ENCODE results near the gene KHDC3L. TPM values are rescaled to one million over a fixed set of nuclear protein-coding genes. Genes with fewer than 3 reads are reported as not detected.

The KHDC3L gene
- total and polyA plus RNA-seq, 2 of the 4 experiments (the other 2 are of a cell fraction): not detected

DNA sequence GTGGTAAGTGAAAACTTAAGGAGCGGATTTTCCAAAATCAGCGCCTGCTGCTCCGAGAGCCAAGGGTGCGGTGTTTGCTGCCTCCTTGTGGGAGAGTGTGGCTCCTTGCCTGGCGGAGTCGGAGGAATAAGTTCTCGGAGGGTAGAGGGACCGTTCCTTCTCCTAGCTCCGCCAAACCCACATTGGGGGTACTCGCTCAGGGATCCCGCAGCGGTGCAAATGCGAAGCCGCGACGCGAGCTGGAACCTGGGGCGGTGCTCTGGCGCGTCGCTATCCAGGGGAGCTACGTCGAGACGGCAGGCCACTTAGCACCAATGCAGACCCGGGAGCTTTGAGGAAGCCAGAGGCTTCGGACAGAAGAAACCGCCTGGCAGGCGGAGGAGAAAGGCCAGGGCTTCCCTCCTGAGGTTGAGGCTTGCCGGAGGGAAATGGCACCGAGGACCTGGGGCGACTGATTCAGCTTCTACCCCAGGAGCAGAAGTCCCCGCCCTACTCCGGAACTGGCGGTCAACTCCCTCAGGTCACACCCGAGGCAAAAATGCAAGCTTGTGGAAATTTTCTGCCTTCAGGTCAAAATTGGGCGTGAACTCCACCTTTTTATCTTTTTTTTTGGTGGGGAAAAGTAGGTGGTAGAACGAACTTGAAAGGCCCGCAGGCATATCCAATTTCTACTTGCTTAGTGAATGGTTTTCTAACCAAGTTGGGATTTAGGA, 26.5 kb downstream of the KHDC3L start:
- Histone ChIP-seq H3K14ac (replicated peaks; ENCODE audit: low read depth, low read length) (peak overlapping the region; percentile 84), H2BK5ac (ENCODE audit: low read depth, low read length, poor library complexity, severe bottlenecking) (no peak overlapping the region), H2AK5ac (ENCODE audit: low read depth, low read length) (no peak overlapping the region), H2BK120ac (ENCODE audit: low read depth, low read length) (peak overlapping the region; percentile 52), H3K9me1 (ENCODE audit: insufficient read depth, low read length) (no peaks in the 10 kb centered on the region), H3K4me2 (ENCODE audit: low read depth, low read length) (peak overlapping the region; percentile 83), H2BK20ac (ENCODE audit: low read depth, low read length) (peak overlapping the region; percentile 42; the same call in 1 of the 2 replicates), H3K9me3 (ENCODE audit: control insufficient read depth, insufficient read depth, low read length) (no peaks in the 10 kb centered on the region), H3K27me3 (ENCODE audit: control insufficient read depth, insufficient read depth, low read length) (no peaks in the 10 kb centered on the region), H3K79me1 (ENCODE audit: low read depth in 1 of 2, low read length in 2 of 2) (no peaks in the 10 kb centered on the region), H3K4me1 (ENCODE audit: control insufficient read depth, insufficient read depth, low read length) (no peaks in the 10 kb centered on the region), H3K56ac (ENCODE audit: extremely low read depth, insufficient read depth, low read length) (no peak overlapping the region; the same call in 1 of the 2 replicates), H3K4me3 (ENCODE audit: insufficient read depth, low read depth, low read length) (peak overlapping the region; percentile 45), H3K36me3 (ENCODE audit: control insufficient read depth, insufficient read depth, low read length) (no peaks in the 10 kb centered on the region), H2AK9ac (replicated peaks; ENCODE audit: low read depth, low read length, poor library complexity) (no peak overlapping the region), H4K8ac (ENCODE audit: low read depth in 2 of 2, low read length in 2 of 2) (peak overlapping the region; percentile 47 to 78; a peak in 3 of 4 replicates), H4K91ac (ENCODE audit: insufficient read depth, low read depth, low read length) (peak overlapping the region; percentile 19), H3K23ac (ENCODE audit: low read depth, low read length) (peak overlapping the region; percentile 18; the same call in 1 of the 2 replicates), H3K4ac (ENCODE audit: low read depth, low read length) (peak overlapping the region; percentile 54; the same call in 1 of the 2 replicates), H3K18ac (ENCODE audit: low read depth, low read length) (no peak overlapping the region; the same call in 1 of the 2 replicates), H2AFZ (replicated peaks; ENCODE audit: low read length, poor library complexity) (peak overlapping the region; percentile 91), H3K9ac (ENCODE audit: low read depth, low read length) (peak overlapping the region; percentile 10), H3K27ac (ENCODE audit: insufficient read depth, low read length) (peak overlapping the region; percentile 30; the same call in 1 of the 2 replicates), H2BK15ac (ENCODE audit: low read depth, low read length) (peak overlapping the region; percentile 35; the same call in 1 of the 3 replicates), H4K20me1 (ENCODE audit: insufficient read depth, low read length) (no peaks in the 10 kb centered on the region), H4K5ac (ENCODE audit: low read depth, low read length) (peak overlapping the region; percentile 56; the same call in 1 of the 2 replicates)
- intact Hi-C loops (cut with micrococcal nuclease) (loop anchor here (1.0 to 5.0 kb wide), 3 partner anchors 21 to 104 kb away; partner anchors contain the start of gene CGAS), in situ Hi-C loops (cut with MboI; ENCODE audit: low sequenced_read_pairs) (no loop called here), dilution Hi-C loops (cut with HindIII; ENCODE audit: low sequenced_read_pairs, unreplicated experiment) (no loop called here)
- 3% methylated on average over 21 of the region's 38 CpGs; no CpG with 5 or more reads in 1 of the 2 experiments for WGBS, 2 experiments (ENCODE audit: extremely low coverage in 2 of 2, insufficient read length in 1 of 2)
- CTCF ChIA-PET: interaction anchor here (0.7 to 1.6 kb wide), 7 partner anchors 11 to 773 kb away, joined by 3 to 5 read pairs (median 4); no protein-coding TSS in a partner anchor
- POLR2A ChIA-PET (ENCODE audit: unreplicated experiment): no interaction called here
- BruUV-seq (replicated peaks): no TSS peak
- peak; percentile 92 for ATAC-seq (ENCODE audit: low read depth)
- TF ChIP-seq MAFK (IDR thresholded peaks at IDR 0.05; ENCODE audit: low read depth, low read length): peak; percentile 56
- peak; percentile 67 for TF ChIP-seq RAD21 (IDR thresholded peaks at IDR 0.05; ENCODE audit: low read length)
- TF ChIP-seq MAZ (IDR thresholded peaks at IDR 0.05; ENCODE audit: borderline replicate concordance, low read depth, low read length): no peak
- TF ChIP-seq BHLHE40 (IDR thresholded peaks at IDR 0.05; ENCODE audit: low read depth, low read length): no peak
- TF ChIP-seq, protein P1, sequence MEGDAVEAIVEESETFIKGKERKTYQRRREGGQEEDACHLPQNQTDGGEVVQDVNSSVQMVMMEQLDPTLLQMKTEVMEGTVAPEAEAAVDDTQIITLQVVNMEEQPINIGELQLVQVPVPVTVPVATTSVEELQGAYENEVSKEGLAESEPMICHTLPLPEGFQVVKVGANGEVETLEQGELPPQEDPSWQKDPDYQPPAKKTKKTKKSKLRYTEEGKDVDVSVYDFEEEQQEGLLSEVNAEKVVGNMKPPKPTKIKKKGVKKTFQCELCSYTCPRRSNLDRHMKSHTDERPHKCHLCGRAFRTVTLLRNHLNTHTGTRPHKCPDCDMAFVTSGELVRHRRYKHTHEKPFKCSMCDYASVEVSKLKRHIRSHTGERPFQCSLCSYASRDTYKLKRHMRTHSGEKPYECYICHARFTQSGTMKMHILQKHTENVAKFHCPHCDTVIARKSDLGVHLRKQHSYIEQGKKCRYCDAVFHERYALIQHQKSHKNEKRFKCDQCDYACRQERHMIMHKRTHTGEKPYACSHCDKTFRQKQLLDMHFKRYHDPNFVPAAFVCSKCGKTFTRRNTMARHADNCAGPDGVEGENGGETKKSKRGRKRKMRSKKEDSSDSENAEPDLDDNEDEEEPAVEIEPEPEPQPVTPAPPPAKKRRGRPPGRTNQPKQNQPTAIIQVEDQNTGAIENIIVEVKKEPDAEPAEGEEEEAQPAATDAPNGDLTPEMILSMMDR (conservative IDR thresholded peaks at IDR 0.05; ENCODE audit: low read depth, low read length): peak; percentile 69
- peak; percentile 32; the same call in 1 of the 2 replicates for TF ChIP-seq SMC3 (IDR thresholded peaks at IDR 0.05; ENCODE audit: low read depth, low read length)
- TF ChIP-seq, protein P2, sequence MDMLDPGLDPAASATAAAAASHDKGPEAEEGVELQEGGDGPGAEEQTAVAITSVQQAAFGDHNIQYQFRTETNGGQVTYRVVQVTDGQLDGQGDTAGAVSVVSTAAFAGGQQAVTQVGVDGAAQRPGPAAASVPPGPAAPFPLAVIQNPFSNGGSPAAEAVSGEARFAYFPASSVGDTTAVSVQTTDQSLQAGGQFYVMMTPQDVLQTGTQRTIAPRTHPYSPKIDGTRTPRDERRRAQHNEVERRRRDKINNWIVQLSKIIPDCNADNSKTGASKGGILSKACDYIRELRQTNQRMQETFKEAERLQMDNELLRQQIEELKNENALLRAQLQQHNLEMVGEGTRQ (IDR thresholded peaks at IDR 0.05; ENCODE audit: low read depth, low read length): no peak
- TF ChIP-seq ELK1 (IDR thresholded peaks at IDR 0.05; ENCODE audit: borderline replicate concordance, low read depth, low read length): no peak
- TF ChIP-seq CHD1 (IDR thresholded peaks at IDR 0.05; ENCODE audit: low read depth, low read length): no peak
- peak; percentile 51 for DNase-seq
